Ramos (cell line): ENCODE data around the gene CYYR1.

Experiments used
- in situ Hi-C: fragments of 300-500 bp; cut with MboI; formaldehyde crosslinking; loops from one replicate; pipeline ENCODE4 v1.14.3; 2022; ENCODE audit warnings: low sequenced_read_pairs; ENCODE audit not compliant: unreplicated experiment

CYYR1 gene

GRCh38 chr21:26572702-26573381 lies at the start of gene CYYR1:
TSS of gene CYYR1 (minus strand) at chr21:26573286. CDS start at chr21:26572940, 346 bp downstream.
- in situ Hi-C loops: no loop called here

GRCh38 chr21:26617176-26617575 lies 44.1 kb upstream of the CYYR1 start:
- in situ Hi-C loops: no loop called here

- in situ Hi-C loops: no loop called here
Measured at GRCh38 chr21:26614251-26614650, 41.2 kb upstream of the CYYR1 start.

- in situ Hi-C loops: no loop called here
Measured at GRCh38 chr21:26599261-26599660, 26.2 kb upstream of the CYYR1 start.

GRCh38 chr21:26597981-26598380 lies 24.9 kb upstream of the CYYR1 start:
- in situ Hi-C loops: no loop called here

- in situ Hi-C loops: no loop called here
Measured at GRCh38 chr21:26597031-26597430, 23.9 kb upstream of the CYYR1 start.

GRCh38 chr21:26595971-26596370 lies 22.9 kb upstream of the CYYR1 start:
- in situ Hi-C loops: no loop called here

GRCh38 chr21:26593800-26594199 lies 20.7 kb upstream of the CYYR1 start:
- in situ Hi-C loops: no loop called here

GRCh38 chr21:26591543-26591942 lies 18.5 kb upstream of the CYYR1 start:
- in situ Hi-C loops: no loop called here

GRCh38 chr21:26588446-26588845 lies 15.4 kb upstream of the CYYR1 start:
- in situ Hi-C loops: no loop called here

GRCh38 chr21:26587736-26588201 lies 14.7 kb upstream of the CYYR1 start:
- in situ Hi-C loops: no loop called here

- in situ Hi-C loops: no loop called here
Measured at GRCh38 chr21:26583769-26584168, 10.7 kb upstream of the CYYR1 start.

- in situ Hi-C loops: no loop called here
Measured at GRCh38 chr21:26581818-26582217, 8.7 kb upstream of the CYYR1 start.

GRCh38 chr21:26572076-26572701 lies 897 bp downstream of the CYYR1 start:
- in situ Hi-C loops: no loop called here

GRCh38 chr21:26570203-26570602 lies 2.9 kb downstream of the CYYR1 start:
- in situ Hi-C loops: no loop called here

- in situ Hi-C loops: no loop called here
Measured at GRCh38 chr21:26565546-26565945, 7.5 kb downstream of the CYYR1 start.

GRCh38 chr21:26565111-26565510 lies 8.0 kb downstream of the CYYR1 start:
- in situ Hi-C loops: no loop called here

- in situ Hi-C loops: no loop called here
Measured at GRCh38 chr21:26563856-26564503, 9.1 kb downstream of the CYYR1 start.

GRCh38 chr21:26560612-26561011 lies 12.5 kb downstream of the CYYR1 start:
- in situ Hi-C loops: no loop called here

GRCh38 chr21:26559099-26559498 lies 14.0 kb downstream of the CYYR1 start:
- in situ Hi-C loops: no loop called here

- in situ Hi-C loops: no loop called here
Measured at GRCh38 chr21:26557106-26557505, 16.0 kb downstream of the CYYR1 start.
